K562 (cell line): ENCODE data around the gene ZFYVE26. TPM values are rescaled to one million over a fixed set of nuclear protein-coding genes. Genes with fewer than 3 reads are reported as not detected.

ENCODE experiments used
- ATAC-seq: fragments of 200-7000 bp; cut with Tn5 transposase; 3 replicates; pipeline ENCODE4 v1.9.1; 2020; ENCODE audit warnings: moderate library complexity
- BruUV-seq: library from RNA; stranded (reverse); fragments of 400-500 nt; replicated peaks from 2 replicates; lab custom pipeline; 2021; lab: Mats Ljungman, UMichigan
- CTCF ChIA-PET: fragments of 300-600 bp; formaldehyde crosslinking; extraction: SDS; loops from one replicate; lab custom pipeline; 2021; ENCODE audit warnings: low intra/inter-chr PET ratio; lab: Yijun Ruan, JAX
- POLR2A ChIA-PET: fragments of 300-600, 350-650 bp; sonication (Branson Sonifier 250); formaldehyde crosslinking; extraction: SDS; loops from one replicate; lab custom pipeline; 2021; ENCODE audit warnings: antibody characterized with exemption, inconsistent platforms; lab: Yijun Ruan, JAX
- DNase-seq, 4 experiments: peaks; one replicate each; pipeline versions ENCODE4 v3.0.0 to v3.0.0-alpha.2; 2011 to 2018; ENCODE audit warnings: low spot score in 3 of 4, mixed read lengths in 3 of 4; ENCODE audit errors: extremely low read depth in 1 of 4
- FAIRE-seq: peaks from 2 replicates; lab custom pipeline; 2011; peaks lifted over from hg19 to GRCh38; lab: Jason Lieb, UNC
- H2AFZ ChIP-seq: 2 replicates; pipeline ENCODE4 v1.6.0; 2011; ENCODE audit warnings: low read depth, low read length, control low read depth, inconsistent platforms
- H3K27ac ChIP-seq: fragments of 200-600 bp; 3 replicates; pipeline ENCODE4 v1.8.0; 2011; ENCODE audit warnings: low read depth, mild to moderate bottlenecking, control low read depth, inconsistent platforms, low read length, moderate library complexity, mixed read lengths; ENCODE audit errors: extremely low read depth
- H3K27me3 ChIP-seq, 2 experiments: fragments of 300-600 bp in 1 of 2; 2 replicates in 1 of 2; 3 replicates in 1 of 2; pipeline versions ENCODE4 v1.6.0 to v1.8.0; 2011; ENCODE audit warnings: inconsistent platforms in 2 of 2, low read length in 2 of 2, mild to moderate bottlenecking in 1 of 2, mixed read lengths in 1 of 2, moderate library complexity in 1 of 2; ENCODE audit not compliant: control insufficient read depth in 2 of 2, insufficient read depth in 2 of 2
- H3K36me3 ChIP-seq: fragments of 300-600 bp; 3 replicates; pipeline ENCODE4 v1.8.0; 2011; ENCODE audit warnings: mild to moderate bottlenecking, low read length, inconsistent platforms; ENCODE audit not compliant: control insufficient read depth, insufficient read depth
- H3K4me1 ChIP-seq, 2 experiments: fragments of 200-600 bp in 1 of 2; replicated peaks in 1 of 2; 2 replicates in 1 of 2; 3 replicates in 1 of 2; pipeline versions ENCODE4 v1.5.1 to v1.8.0; 2011; ENCODE audit warnings: inconsistent platforms in 2 of 2, low read length in 2 of 2, mild to moderate bottlenecking in 1 of 2, mixed read lengths in 1 of 2, moderate library complexity in 1 of 2; ENCODE audit not compliant: control insufficient read depth in 2 of 2, insufficient read depth in 2 of 2
- H3K4me2 ChIP-seq: 2 replicates; pipeline ENCODE4 v1.6.1; 2011; ENCODE audit warnings: low read length, control low read depth, inconsistent platforms, mixed read lengths; ENCODE audit not compliant: insufficient read depth
- H3K4me3 ChIP-seq: fragments of 200-600 bp; sonication (generic), shearing (Covaris generic); 2 replicates; pipeline ENCODE4 v1.5.1; 2016; ENCODE audit warnings: control low read depth, inconsistent platforms
- H3K79me2 ChIP-seq: fragments of 200-600 bp; 3 replicates; pipeline ENCODE4 v1.8.0; 2011; ENCODE audit warnings: low read length, inconsistent platforms; ENCODE audit not compliant: control insufficient read depth, insufficient read depth
- H3K9ac ChIP-seq, 2 experiments: 2 replicates each; pipeline versions ENCODE4 v1.6.0 to v1.6.1; 2011; ENCODE audit warnings: low read depth in 2 of 2, low read length in 2 of 2, control low read depth in 1 of 2, inconsistent platforms in 1 of 2, mild to moderate bottlenecking in 1 of 2, mixed read lengths in 1 of 2; ENCODE audit not compliant: insufficient read depth in 1 of 2
- H3K9me1 ChIP-seq: one replicate; pipeline ENCODE4 v1.6.0; 2011; ENCODE audit warnings: inconsistent platforms, mild to moderate bottlenecking, low read length, moderate library complexity; ENCODE audit not compliant: control insufficient read depth, insufficient read depth
- H3K9me3 ChIP-seq: replicated peaks from 2 replicates; pipeline ENCODE4 v1.5.1; 2011; ENCODE audit warnings: low read depth, low read length, inconsistent platforms; ENCODE audit not compliant: control insufficient read depth, insufficient read depth
- H4K20me1 ChIP-seq: replicated peaks from 2 replicates; pipeline ENCODE4 v1.6.1; 2011; ENCODE audit warnings: low read length, inconsistent platforms, mixed read lengths; ENCODE audit not compliant: control insufficient read depth, insufficient read depth
- CTBP1 ChIP-seq: fragments of 450-650 bp; IDR thresholded peaks from 2 replicates; pipeline ENCODE4 v1.6.1; 2016; ENCODE audit warnings: borderline replicate concordance
- ELF1 ChIP-seq: fragments of 200-800 bp; sonication (Bioruptor generic); IDR thresholded peaks from 2 replicates; pipeline ENCODE4 v1.6.1; 2016; ENCODE audit warnings: missing genetic modification characterization, missing compliant biosample characterization
- HBP1 ChIP-seq: fragments of 450-650 bp; formaldehyde crosslinking; IDR thresholded peaks from 2 replicates; pipeline ENCODE4 v1.4.0; 2022; ENCODE audit warnings: missing genetic modification characterization
- MAFG ChIP-seq: fragments of 450-650 bp; conservative IDR thresholded peaks from 2 replicates; pipeline ENCODE4 v1.6.1; 2016; ENCODE audit warnings: missing genetic modification characterization, missing compliant biosample characterization
- NRF1 ChIP-seq, 2 experiments: fragments of 450-650 bp; IDR thresholded peaks in 1 of 2; conservative IDR thresholded peaks in 1 of 2; 2 replicates each; pipeline ENCODE4 v1.6.1; 2014; ENCODE audit warnings: mild to moderate bottlenecking in 2 of 2
- RFX1 ChIP-seq: fragments of 450-650 bp; IDR thresholded peaks from 2 replicates; pipeline ENCODE4 v1.6.1; 2016; ENCODE audit warnings: mild to moderate bottlenecking, moderate library complexity
- RUNX1 ChIP-seq: sonication (generic); IDR thresholded peaks from 2 replicates; pipeline ENCODE4 v1.6.1; 2016; ENCODE audit warnings: antibody characterized with exemption, low read depth
- SOX6 ChIP-seq: fragments of 450-650 bp; IDR thresholded peaks from 2 replicates; pipeline ENCODE4 v1.6.1; 2014; ENCODE audit warnings: mild to moderate bottlenecking
- SPI1 ChIP-seq: IDR thresholded peaks from 2 replicates; pipeline ENCODE4 v1.6.1; 2011; ENCODE audit warnings: low read depth, low read length, control low read depth, borderline replicate concordance
- TAF1 ChIP-seq: IDR thresholded peaks from 2 replicates; pipeline ENCODE4 v1.6.1; 2011; ENCODE audit warnings: mild to moderate bottlenecking, low read length, moderate library complexity; ENCODE audit not compliant: insufficient read depth, control insufficient read depth, severe bottlenecking; ENCODE audit errors: extremely low read depth
- ZNF518B ChIP-seq: fragments of 250-450 bp; sonication (Bioruptor Pico); IDR thresholded peaks from 2 replicates; pipeline ENCODE4 v1.5.0; 2021; ENCODE audit warnings: mild to moderate bottlenecking, moderate library complexity
- WGBS: fragments of 100-300 bp; shearing (Covaris generic); methylation state at CpG from one replicate; pipeline ENCODE4 v1.1.6; 2016; ENCODE audit warnings: low coverage, mixed read lengths; ENCODE audit not compliant: insufficient coverage; ENCODE audit errors: missing lambda C conversion rate; 5-methylcytosine and 5-hydroxymethylcytosine counted together
- in situ Hi-C: fragments of 300-500 bp; cut with MboI; formaldehyde crosslinking; loops from 4 replicates; pipeline ENCODE4 v1.15.0; 2018; ENCODE audit warnings: inconsistent platforms, mixed read lengths
- intact Hi-C: fragments of 100-400 bp; cut with micrococcal nuclease; formaldehyde crosslinking; loops from 2 replicates; pipeline ENCODE4 v1.14.2; 2022
- polyA plus RNA-seq, 8 experiments: library from polyadenylated mRNA; depleted of rRNA in 4 of 8; stranded (reverse) in 5 of 8; unstranded in 3 of 8; fragments of >200 nt; fragmentation: Nextera tagmentation in 2 of 8; fragmentation: Illumina TruSeq in 1 of 8; extraction: Ambion mirVana in 2 of 8; extraction: Trizol in 1 of 8; gene quantifications; 2 replicates each; pipeline versions ENCODE4 v1.2.1 to v1.2.3, GENCODE V29; 2011 to 2014; ENCODE audit warnings: inconsistent platforms in 1 of 8, missing spikeins in 1 of 8
- total RNA-seq, 7 experiments: library from RNA; depleted of rRNA in 6 of 7; stranded (reverse); fragments of >200 nt in 6 of 7; fragmentation: Illumina TruSeq in 2 of 7; extraction: Trizol in 2 of 7; gene quantifications; 2 replicates each; pipeline versions ENCODE4 v1.2.1 to v1.2.3, GENCODE V29; 2011 to 2021; ENCODE audit warnings: low replicate concordance in 1 of 7

The ZFYVE26 gene
- total and polyA plus RNA-seq, 9 of the 15 experiments (the other 6 are each of a cell fraction or from before 2014, with no cell fraction given): 0.32 to 9.1 (median 5.9) TPM

- peak; percentile 18 to 71 (median 38) for DNase-seq
- 6% methylated on average over 2 of the region's 3 CpGs for WGBS
- Histone ChIP-seq H3K27me3 (no peaks in the 10 kb centered on the region), H3K4me2 (no peak overlapping the region), H3K4me3 (no peak overlapping the region), H4K20me1 (no peaks in the 10 kb centered on the region), H3K27ac (no peak overlapping the region), H3K9me3 (no peaks in the 10 kb centered on the region), H3K79me2 (no peaks in the 10 kb centered on the region), H2AFZ (no peak overlapping the region; the same call in 1 of the 2 replicates), H3K36me3 (no peaks in the 10 kb centered on the region), H3K4me1 (no peaks in the 10 kb centered on the region; a peak in 1 of 5 replicates), H3K9me1 (no peaks in the 10 kb centered on the region), H3K9ac (no peak overlapping the region)
- in situ Hi-C loops: loop anchor here (10.0 kb wide), 2 partner anchors 120 to 270 kb away; no protein-coding TSS in a partner anchor
- intact Hi-C loops: loop anchor here (1.0 to 5.0 kb wide), 5 partner anchors 30 to 277 kb away; partner anchors contain the start of gene VTI1B
- ChIA-PET POLR2A (interaction anchor here (0.6 to 2.1 kb wide), 11 partner anchors 9 to 164 kb away, joined by 3 to 14 read pairs (median 3); partner anchors contain the start of gene ARG2), CTCF (interaction anchor here (0.8 to 2.9 kb wide), 5 partner anchors 30 to 178 kb away, joined by 3 to 19 read pairs (median 6); partner anchors contain the start of genes ARG2, PIGH and VTI1B)
- peak; percentile 91 for ATAC-seq
- peak; percentile 86 for FAIRE-seq
- BruUV-seq: no TSS peak
- TF ChIP-seq RFX1 (peak; percentile 48; the same call in 1 of the 2 replicates), TAF1 (no peak), RUNX1 (no peak), MAFG (tag) (no peak), CTBP1 (peak; percentile 21; the same call in 1 of the 2 replicates), SPI1 (peak; percentile 96), HBP1 (CRISPR knock-in tag) (no peak), ELF1 (0 out of 2 replicates have a peak, but pooled peaks have one; percentile 22), ZNF518B (CRISPR knock-in tag) (no peak), NRF1 (conservative IDR thresholded peaks at IDR 0.05 in 1 of 2, IDR thresholded peaks at IDR 0.05 in 1 of 2) (no peak), SOX6 (0 out of 2 replicates have a peak, but pooled peaks have one; percentile 15)
Measured at GRCh38 chr14:67704484-67705089, 111.8 kb downstream of the ZFYVE26 start.
